ENCODE measurements around the gene CAMTA1.

- TF ChIP-seq, protein P1, sequence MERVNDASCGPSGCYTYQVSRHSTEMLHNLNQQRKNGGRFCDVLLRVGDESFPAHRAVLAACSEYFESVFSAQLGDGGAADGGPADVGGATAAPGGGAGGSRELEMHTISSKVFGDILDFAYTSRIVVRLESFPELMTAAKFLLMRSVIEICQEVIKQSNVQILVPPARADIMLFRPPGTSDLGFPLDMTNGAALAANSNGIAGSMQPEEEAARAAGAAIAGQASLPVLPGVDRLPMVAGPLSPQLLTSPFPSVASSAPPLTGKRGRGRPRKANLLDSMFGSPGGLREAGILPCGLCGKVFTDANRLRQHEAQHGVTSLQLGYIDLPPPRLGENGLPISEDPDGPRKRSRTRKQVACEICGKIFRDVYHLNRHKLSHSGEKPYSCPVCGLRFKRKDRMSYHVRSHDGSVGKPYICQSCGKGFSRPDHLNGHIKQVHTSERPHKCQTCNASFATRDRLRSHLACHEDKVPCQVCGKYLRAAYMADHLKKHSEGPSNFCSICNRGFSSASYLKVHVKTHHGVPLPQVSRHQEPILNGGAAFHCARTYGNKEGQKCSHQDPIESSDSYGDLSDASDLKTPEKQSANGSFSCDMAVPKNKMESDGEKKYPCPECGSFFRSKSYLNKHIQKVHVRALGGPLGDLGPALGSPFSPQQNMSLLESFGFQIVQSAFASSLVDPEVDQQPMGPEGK (CRISPR knock-in tag; IDR thresholded peaks at IDR 0.05; ENCODE audit: borderline replicate concordance), result no peak
- no peak for TF ChIP-seq POU6F1 (CRISPR knock-in tag; IDR thresholded peaks at IDR 0.05; ENCODE audit: borderline replicate concordance, low read depth)
- no peak for TF ChIP-seq ESRRG (CRISPR knock-in tag; IDR thresholded peaks at IDR 0.05)
- no peak for TF ChIP-seq PPARA (CRISPR knock-in tag; IDR thresholded peaks at IDR 0.05; ENCODE audit: borderline replicate concordance)
- TF ChIP-seq TCF4 (CRISPR knock-in tag; IDR thresholded peaks at IDR 0.05; ENCODE audit: borderline replicate concordance), result no peak
- TF ChIP-seq CSDC2 (CRISPR knock-in tag; IDR thresholded peaks at IDR 0.05), result no peak
- no peak for TF ChIP-seq ZFP3 (CRISPR knock-in tag; IDR thresholded peaks at IDR 0.05)
- TF ChIP-seq SNAI2 (CRISPR knock-in tag; IDR thresholded peaks at IDR 0.05), result no peak
- no peak for TF ChIP-seq TOX (CRISPR knock-in tag; IDR thresholded peaks at IDR 0.05; ENCODE audit: borderline replicate concordance)
Measured at GRCh38 chr1:7511381-7511780, 726.1 kb downstream of the CAMTA1 start.
